Measurements from ENCODE around the gene FSCN2. TPM values are rescaled to one million over a fixed set of nuclear protein-coding genes. Genes with fewer than 3 reads are reported as not detected.

Gene FSCN2
- total and polyA plus RNA-seq, 10 of the 15 experiments (the other 5 are each of a cell fraction or from before 2014, with no cell fraction given) = 0.12 to 2.1 (median 0.65) TPM; not detected in 3

GRCh38 chr17:81539571-81539900 lies 11.4 kb downstream of the FSCN2 start:
- no peaks in the 10 kb centered on the region for H3K9me3 ChIP-seq (replicated peaks; ENCODE audit: control insufficient read depth, insufficient read depth, low read length)
- H3K4me2 ChIP-seq (ENCODE audit: control insufficient read depth, insufficient read depth) = no peak overlapping the region
- no TSS peak for BruUV-seq (replicated peaks)
- ChIA-PET CTCF (no interaction called here), RAD21 (ENCODE audit: unreplicated experiment) (no interaction called here), SMC1A (ENCODE audit: uncharacterized antibody, unreplicated experiment) (no interaction called here), POLR2A (no interaction called here)
- no peak overlapping the region for H3K4me3 ChIP-seq
- intact Hi-C loops (cut with micrococcal nuclease; ENCODE audit: unreplicated experiment) (no loop called here), in situ Hi-C loops (cut with MboI) (no loop called here)
- H3K27ac ChIP-seq (ENCODE audit: control insufficient read depth, insufficient read depth) = no peak overlapping the region
- ATAC-seq (no peak), DNase-seq (ENCODE audit: low read depth, low spot score) (no peak), FAIRE-seq (no peak)
- WGBS (ENCODE audit: insufficient coverage, insufficient replicate concordance, low lambda C conversion rate, missing lambda C conversion rate) = 78% methylated on average over 10 of the region's 10 CpGs
- no peaks in the 10 kb centered on the region; a peak in 2 of 4 replicates for H3K27me3 ChIP-seq (replicated peaks in 1 of 2; ENCODE audit: control insufficient read depth in 2 of 2, insufficient read depth in 2 of 2, low read length in 1 of 2)
- H4K20me1 ChIP-seq (ENCODE audit: control insufficient read depth, insufficient read depth) = no peaks in the 10 kb centered on the region
- no peaks in the 10 kb centered on the region for H3K4me1 ChIP-seq (ENCODE audit: control insufficient read depth, insufficient read depth, low read length)
- H3K79me2 ChIP-seq (ENCODE audit: control insufficient read depth, insufficient read depth, low read length) = no peaks in the 10 kb centered on the region
- H3K9ac ChIP-seq (ENCODE audit: control insufficient read depth, insufficient read depth, low read length) = no peak overlapping the region
- peaks cover 3 to 9% of the 10 kb centered on the region in 2 experiments; a peak in 3 of 4 replicates for H3K36me3 ChIP-seq (ENCODE audit: control insufficient read depth in 2 of 2, insufficient read depth in 2 of 2, low read length in 1 of 2)
- TF ChIP-seq RCOR1 (conservative IDR thresholded peaks at IDR 0.05; ENCODE audit: low read depth, low read length) = no peak
- TF ChIP-seq MEF2B (IDR thresholded peaks at IDR 0.05; ENCODE audit: partially characterized antibody, poor library complexity, severe bottlenecking) = no peak
- no peak overlapping the region for H2AFZ ChIP-seq (ENCODE audit: control insufficient read depth, low read depth, low read length)

DNA sequence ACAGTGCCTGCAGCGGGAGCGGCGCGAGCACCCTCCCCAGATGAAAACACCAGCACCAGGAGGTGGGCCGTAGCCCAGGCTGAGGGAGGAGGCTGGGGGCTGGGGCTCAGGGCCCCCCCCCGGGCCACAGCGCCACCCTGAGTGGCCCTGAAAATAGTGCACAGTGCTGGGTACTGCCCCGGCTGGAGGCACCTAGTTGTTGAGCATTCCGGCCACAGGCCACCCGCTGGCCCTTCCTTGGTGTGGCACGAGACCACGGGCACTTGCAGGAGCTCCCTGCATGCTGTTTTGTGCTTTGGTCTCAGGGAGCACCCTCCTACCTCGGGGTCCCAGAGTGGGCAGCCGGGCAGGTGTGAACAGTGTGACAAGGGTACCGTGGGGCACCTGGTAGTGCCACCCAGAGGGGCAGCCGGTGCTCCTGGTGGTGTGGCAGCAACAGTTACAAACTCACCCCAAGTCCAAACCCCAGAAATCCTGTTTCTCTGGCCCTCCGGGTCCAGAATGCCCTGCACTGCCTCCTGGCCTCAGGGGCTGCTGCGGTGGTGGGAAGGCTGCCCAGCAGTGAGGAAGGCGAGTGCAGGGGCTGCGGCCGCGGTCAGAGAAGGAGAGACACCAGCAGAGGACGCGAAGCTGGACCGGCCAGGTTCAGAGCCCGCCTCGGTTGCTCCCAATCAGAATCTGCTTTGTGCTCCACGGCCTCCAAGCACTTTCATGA lies 11.9 kb downstream of the FSCN2 start:
- ATAC-seq (no peak), FAIRE-seq (no peak), DNase-seq (ENCODE audit: low read depth, low spot score) (no peak)
- Histone ChIP-seq H3K4me2 (ENCODE audit: control insufficient read depth, insufficient read depth) (no peak overlapping the region), H3K9me3 (replicated peaks; ENCODE audit: control insufficient read depth, insufficient read depth, low read length) (no peaks in the 10 kb centered on the region), H3K9ac (ENCODE audit: control insufficient read depth, insufficient read depth, low read length) (no peak overlapping the region), H3K4me3 (no peak overlapping the region), H3K27ac (ENCODE audit: control insufficient read depth, insufficient read depth) (no peak overlapping the region), H3K27me3 (replicated peaks in 1 of 2; ENCODE audit: control insufficient read depth in 2 of 2, insufficient read depth in 2 of 2, low read length in 1 of 2) (no peaks in the 10 kb centered on the region; a peak in 2 of 4 replicates), H3K4me1 (ENCODE audit: control insufficient read depth, insufficient read depth, low read length) (no peaks in the 10 kb centered on the region), H3K36me3 (ENCODE audit: control insufficient read depth in 2 of 2, insufficient read depth in 2 of 2, low read length in 1 of 2) (peaks cover 4 to 11% of the 10 kb centered on the region in 2 experiments; a peak in 3 of 4 replicates), H2AFZ (ENCODE audit: control insufficient read depth, low read depth, low read length) (no peak overlapping the region), H4K20me1 (ENCODE audit: control insufficient read depth, insufficient read depth) (no peaks in the 10 kb centered on the region), H3K79me2 (ENCODE audit: control insufficient read depth, insufficient read depth, low read length) (no peaks in the 10 kb centered on the region)
- in situ Hi-C loops (cut with MboI) = no loop called here
- intact Hi-C loops (cut with micrococcal nuclease; ENCODE audit: unreplicated experiment) = no loop called here
- POLR2A ChIA-PET = no interaction called here
- WGBS (ENCODE audit: insufficient coverage, insufficient replicate concordance, low lambda C conversion rate, missing lambda C conversion rate) = 96% methylated on average over 27 of the region's 28 CpGs
- CTCF ChIA-PET = no interaction called here
- RAD21 ChIA-PET (ENCODE audit: unreplicated experiment) = no interaction called here
- BruUV-seq (replicated peaks) = no TSS peak
- TF ChIP-seq PAX8 (IDR thresholded peaks at IDR 0.05) (no peak), NR2C2 (IDR thresholded peaks at IDR 0.05; ENCODE audit: borderline replicate concordance, control insufficient read depth, insufficient read length, low read depth) (no peak), SMAD5 (IDR thresholded peaks at IDR 0.05; ENCODE audit: low read depth) (no peak), RELA (IDR thresholded peaks at IDR 0.05; ENCODE audit: borderline replicate concordance, partially characterized antibody) (no peak), SMC3 (IDR thresholded peaks at IDR 0.05; ENCODE audit: borderline replicate concordance, low read length) (no peak), MYC (IDR thresholded peaks at IDR 0.05; ENCODE audit: insufficient read depth, insufficient read length, insufficient replicate concordance, low read length, severe bottlenecking) (no peak), TARDBP (IDR thresholded peaks at IDR 0.05; ENCODE audit: borderline replicate concordance) (no peak), RBBP5 (conservative IDR thresholded peaks at IDR 0.05) (no peak), SREBF2 (IDR thresholded peaks at IDR 0.05; ENCODE audit: low read length) (no peak), POLR2AphosphoS5 (IDR thresholded peaks at IDR 0.05; ENCODE audit: low read length) (no peak), CBFB (IDR thresholded peaks at IDR 0.05; ENCODE audit: low read depth) (no peak), ZBTB33 (IDR thresholded peaks at IDR 0.05) (no peak), RAD21 (IDR thresholded peaks at IDR 0.05; ENCODE audit: insufficient read depth, low read depth, low read length) (no peak), SIX5 (IDR thresholded peaks at IDR 0.05; ENCODE audit: low read depth, low read length, severe bottlenecking) (no peak), ZSCAN29 (IDR thresholded peaks at IDR 0.05) (no peak)
- SMC1A ChIA-PET (ENCODE audit: uncharacterized antibody, unreplicated experiment) = no interaction called here

Measured in GM12878 (cell line).